Panc1 (cell line): ENCODE data around the gene MRPL2. TPM values are rescaled to one million over a fixed set of nuclear protein-coding genes. Genes with fewer than 3 reads are reported as not detected.
A peak's percentile ranks its signal among the peaks of the same experiment; 100 is the strongest.

Experiments used
- ATAC-seq: fragments of 200-7000 bp; cut with Tn5 transposase; 2 replicates; pipeline ENCODE4 v1.9.1; 2020; ENCODE audit warnings: mild to moderate bottlenecking, moderate library complexity
- BruUV-seq: library from RNA; stranded (reverse); fragments of 400-500 nt; replicated peaks from 2 replicates; lab custom pipeline; 2021; lab: Mats Ljungman, UMichigan
- CTCF ChIA-PET: fragments of 300-600 bp; sonication (Branson Sonifier 250); formaldehyde crosslinking; loops from one replicate; lab custom pipeline; 2022; ENCODE audit warnings: antibody characterized with exemption; lab: Charles Lee
- POLR2A ChIA-PET: fragments of 300-600 bp; sonication (Branson Sonifier 250); formaldehyde crosslinking; loops from one replicate; lab custom pipeline; 2022; ENCODE audit warnings: antibody characterized with exemption; lab: Charles Lee
- DNase-seq: peaks from one replicate; pipeline ENCODE4 v3.0.0-alpha.2; 2010; ENCODE audit warnings: low read depth, low spot score
- H3K27ac ChIP-seq: 2 replicates; pipeline ENCODE4 v1.5.1; 2011; ENCODE audit warnings: mild to moderate bottlenecking, low read length, inconsistent platforms
- H3K27me3 ChIP-seq: fragments of 200-500 bp; sonication (Bioruptor generic); 2 replicates; pipeline ENCODE4 v1.6.0; 2014; ENCODE audit warnings: low read length, inconsistent platforms; ENCODE audit not compliant: control insufficient read depth, insufficient read depth
- H3K36me3 ChIP-seq: fragments of 200-500 bp; sonication (Bioruptor generic); 2 replicates; pipeline ENCODE4 v1.5.1; 2014; ENCODE audit warnings: inconsistent platforms, mild to moderate bottlenecking, low read length, moderate library complexity; ENCODE audit not compliant: control insufficient read depth, insufficient read depth
- H3K4me1 ChIP-seq: 2 replicates; pipeline ENCODE4 v1.5.1; 2011; ENCODE audit warnings: inconsistent platforms, mild to moderate bottlenecking, low read length, moderate library complexity; ENCODE audit not compliant: control insufficient read depth, insufficient read depth
- H3K4me3 ChIP-seq, 2 experiments: 2 replicates each; pipeline ENCODE4 v1.5.1; 2011 to 2012; ENCODE audit warnings: low read depth in 2 of 2, low read length in 2 of 2, mild to moderate bottlenecking in 2 of 2, inconsistent platforms in 1 of 2, moderate library complexity in 1 of 2
- H3K9me3 ChIP-seq: fragments of 200-500 bp; sonication (Bioruptor generic); 2 replicates; pipeline ENCODE4 v1.5.1; 2014; ENCODE audit warnings: low read depth, mild to moderate bottlenecking, inconsistent platforms, low read length, moderate library complexity; ENCODE audit not compliant: control insufficient read depth, insufficient read depth
- CTCF ChIP-seq: fragments of 450-650 bp; IDR thresholded peaks from 2 replicates; pipeline ENCODE4 v1.5.1; 2017; ENCODE audit warnings: mild to moderate bottlenecking
- POLR2AphosphoS5 ChIP-seq: IDR thresholded peaks from 2 replicates; pipeline ENCODE4 v1.6.1; 2012; ENCODE audit warnings: mild to moderate bottlenecking, low read depth, low read length, moderate library complexity
- REST ChIP-seq, 2 experiments: IDR thresholded peaks; 2 replicates each; pipeline ENCODE4 v1.6.1; 2011 to 2012; ENCODE audit warnings: low read depth in 2 of 2, control low read depth in 1 of 2, low read length in 1 of 2, mild to moderate bottlenecking in 1 of 2, moderate library complexity in 1 of 2; ENCODE audit not compliant: insufficient read depth in 1 of 2
- SIN3A ChIP-seq: IDR thresholded peaks from 2 replicates; pipeline ENCODE4 v1.6.1; 2012; ENCODE audit warnings: low read depth, mild to moderate bottlenecking, low read length, moderate library complexity, borderline replicate concordance; ENCODE audit not compliant: insufficient read depth
- TCF7L2 ChIP-seq: IDR thresholded peaks from 2 replicates; pipeline ENCODE4 v1.6.1; 2011; ENCODE audit warnings: mild to moderate bottlenecking, low read depth, low read length, inconsistent platforms
- in situ Hi-C: cut with HindIII; loops from 2 replicates; pipeline ENCODE4 v1.10.0; 2016; ENCODE audit warnings: low sequenced_read_pairs, low pct_unique_long_range_greater_than_20kb
- intact Hi-C: fragments of 100-400 bp; cut with micrococcal nuclease; formaldehyde crosslinking; loops from one replicate; pipeline ENCODE4 v1.10.0; 2022; ENCODE audit not compliant: unreplicated experiment
- total RNA-seq: library from RNA; stranded (reverse); gene quantifications from one replicate; pipeline ENCODE4 v1.2.1, GENCODE V29; 2021; ENCODE audit not compliant: unreplicated experiment

Gene MRPL2
- total RNA-seq, 1 experiment from 2014 or later, result 65.6 TPM

- ChIA-PET POLR2A (no interaction called here), CTCF (no interaction called here)
- no peaks in the 10 kb centered on the region for H3K9me3 ChIP-seq
- intact Hi-C loops, result no loop called here
- peaks cover 7% of the 10 kb centered on the region; the same call in 1 of the 2 replicates for H3K36me3 ChIP-seq
- in situ Hi-C loops, result no loop called here
- H3K27me3 ChIP-seq, result no peaks in the 10 kb centered on the region
- DNase-seq (no peak), ATAC-seq (no peak)
- BruUV-seq, result no TSS peak
- H3K4me3 ChIP-seq, result no peak overlapping the region
- TF ChIP-seq TCF7L2, result no peak
- no peak for TF ChIP-seq POLR2AphosphoS5
- H3K27ac ChIP-seq, result no peak overlapping the region
- peaks cover 5% of the 10 kb centered on the region; the same call in 1 of the 2 replicates for H3K4me1 ChIP-seq
Observed at GRCh38 chr6:43026365-43026764, 32.9 kb downstream of the MRPL2 start.

- H3K27ac ChIP-seq, result no peak overlapping the region
- DNase-seq (no peak), ATAC-seq (no peak)
- H3K36me3 ChIP-seq, result peaks cover 7% of the 10 kb centered on the region; the same call in 1 of the 2 replicates
- peaks cover 14% of the 10 kb centered on the region for H3K4me1 ChIP-seq
- no peaks in the 10 kb centered on the region for H3K9me3 ChIP-seq
- TF ChIP-seq SIN3A, result no peak
- no peak for TF ChIP-seq CTCF
- TF ChIP-seq REST (IDR thresholded peaks at IDR 0.05; ENCODE audit: insufficient read depth in 1 of 2, low read depth in 2 of 2, low read length in 1 of 2), result no peak
- no peak for TF ChIP-seq POLR2AphosphoS5
- no peak for TF ChIP-seq TCF7L2
- in situ Hi-C loops, result no loop called here
- intact Hi-C loops, result no loop called here
- TSS peak; percentile 48 for BruUV-seq
- CTCF ChIA-PET, result no interaction called here
- no peaks in the 10 kb centered on the region for H3K27me3 ChIP-seq
- H3K4me3 ChIP-seq, result no peak overlapping the region
- POLR2A ChIA-PET, result no interaction called here
Observed at GRCh38 chr6:43024436-43024835, 34.8 kb downstream of the MRPL2 start.

- peaks cover 5% of the 10 kb centered on the region; the same call in 1 of the 2 replicates for H3K36me3 ChIP-seq
- CTCF ChIA-PET, result interaction anchor here (1.1 kb wide), 1 partner anchor 120 kb away, joined by 3 read pairs; no protein-coding TSS in a partner anchor
- TF ChIP-seq TCF7L2, result no peak
- TF ChIP-seq REST (IDR thresholded peaks at IDR 0.05; ENCODE audit: insufficient read depth in 1 of 2, low read depth in 2 of 2, low read length in 1 of 2), result no peak
- peak; percentile 78 for TF ChIP-seq POLR2AphosphoS5
- peak; percentile 66; the same call in 1 of the 2 replicates for TF ChIP-seq SIN3A
- TF ChIP-seq CTCF, result no peak
- POLR2A ChIA-PET, result interaction anchor here (0.6 to 1.2 kb wide), 4 partner anchors 17 to 706 kb away, joined by 3 to 5 read pairs (median 3); no protein-coding TSS in a partner anchor
- in situ Hi-C loops (no loop called here), intact Hi-C loops (no loop called here)
- H3K27me3 ChIP-seq, result no peaks in the 10 kb centered on the region
- H3K4me3 ChIP-seq, result peak within 1 kb of the TSS; percentile 63 to 99
- no TSS peak for BruUV-seq
- peak within 1 kb of the TSS; percentile 89 for H3K27ac ChIP-seq
- H3K4me1 ChIP-seq, result peaks cover 14% of the 10 kb centered on the region
- no peaks in the 10 kb centered on the region for H3K9me3 ChIP-seq
- DNase-seq (no peak), ATAC-seq (peak; percentile 96)
Observed at GRCh38 chr6:43021270-43022047, 37.8 kb downstream of the MRPL2 start, which contains the start of gene RRP36. Gene RRP36, plus strand, starts transcription at chr6:43021623. Its CDS starts 32 bp downstream, at chr6:43021655.
